ENCODE results near the gene SIAH2. TPM values are rescaled to one million over a fixed set of nuclear protein-coding genes. Genes with fewer than 3 reads are reported as not detected.

Gene SIAH2
- total and polyA plus RNA-seq, 2 of the 8 experiments (the other 6 are each of a cell fraction or from before 2014, with no cell fraction given), result 23.9 to 34.2 TPM

- CTCF ChIA-PET (ENCODE audit: partially characterized antibody), result interaction anchor here (1.2 to 1.4 kb wide), 4 partner anchors 16 to 113 kb away, joined by 3 to 4 read pairs (median 4); no protein-coding TSS in a partner anchor
- TF ChIP-seq RNF2 (IDR thresholded peaks at IDR 0.05; ENCODE audit: borderline replicate concordance, low read depth, low read length, missing control alignments, poor library complexity, severe bottlenecking) (no peak), PHF8 (conservative IDR thresholded peaks at IDR 0.05; ENCODE audit: low read depth, low read length) (no peak), NRF1 (IDR thresholded peaks at IDR 0.05; ENCODE audit: low read depth, low read length) (no peak)
These were observed 47.7 kb upstream of the SIAH2 start for GRCh38 chr3:150810641-150811040.

More at GRCh38 chr3:150810641-150811040, 47.7 kb upstream of the SIAH2 start:
- H2BK5ac ChIP-seq (ENCODE audit: low read depth, low read length), result no peak overlapping the region
- no peak overlapping the region for H3K23ac ChIP-seq (ENCODE audit: insufficient read length)
- no peak overlapping the region for H2BK120ac ChIP-seq (replicated peaks; ENCODE audit: low read depth, low read length)
- H3K4me1 ChIP-seq (replicated peaks in 1 of 4; ENCODE audit: control insufficient read depth in 3 of 4, insufficient read depth in 4 of 4, low read length in 3 of 4), result peaks cover 0 to 10% (median 4%) of the 10 kb centered on the region in 4 experiments; a peak in 2 of 7 replicates
- H2AFZ ChIP-seq (ENCODE audit: low read length), result no peak overlapping the region
- no peaks in the 10 kb centered on the region for H4K20me1 ChIP-seq (replicated peaks in 1 of 2; ENCODE audit: control insufficient read depth in 1 of 2, insufficient read depth in 2 of 2, low read length in 2 of 2)
- H3K9me3 ChIP-seq (ENCODE audit: insufficient read depth in 2 of 2, low read depth in 1 of 2, low read length in 1 of 2), result no peaks in the 10 kb centered on the region
- no peak overlapping the region for H2BK20ac ChIP-seq (ENCODE audit: low read length)
- H3K4me2 ChIP-seq (ENCODE audit: insufficient read depth in 1 of 2, low read depth in 2 of 2, low read length in 2 of 2), result no peak overlapping the region
- no peak overlapping the region for H4K91ac ChIP-seq (replicated peaks; ENCODE audit: insufficient read length, low read length)
- no peak overlapping the region for H3K18ac ChIP-seq (ENCODE audit: extremely low read depth, low read length)
- no peaks in the 10 kb centered on the region for H3K79me1 ChIP-seq (ENCODE audit: low read depth, low read length)
- H2BK12ac ChIP-seq (ENCODE audit: low read depth, low read length), result no peak overlapping the region
- DNase-seq (ENCODE audit: low read depth in 1 of 2, low spot score in 2 of 2) (no peak), FAIRE-seq (no peak)
- no peak overlapping the region for H3K4ac ChIP-seq (replicated peaks; ENCODE audit: insufficient read length, low read depth, low read length)
- H2AK5ac ChIP-seq (ENCODE audit: low read depth, low read length), result no peak overlapping the region
- H3K27me3 ChIP-seq (replicated peaks in 1 of 4; ENCODE audit: control insufficient read depth in 3 of 4, extremely low read depth in 1 of 4, insufficient read depth in 3 of 4, low read length in 3 of 4), result no peaks in the 10 kb centered on the region
- POLR2A ChIA-PET (ENCODE audit: partially characterized antibody), result no interaction called here
- WGBS, 2 experiments (ENCODE audit: extremely low coverage in 1 of 2, insufficient coverage in 1 of 2, insufficient read length in 1 of 2, insufficient replicate concordance in 2 of 2, low coverage in 1 of 2, low lambda C conversion rate in 2 of 2, missing lambda C conversion rate in 1 of 2), result 67% methylated on average over 1 of the region's 1 CpG; no CpG with 5 or more reads in 1 of the 2 experiments
- no peaks in the 10 kb centered on the region for H3K23me2 ChIP-seq (ENCODE audit: low read depth, low read length)
- H3K9ac ChIP-seq (replicated peaks in 1 of 4; ENCODE audit: extremely low read depth in 1 of 4, low read depth in 3 of 4, low read length in 3 of 4), result no peak overlapping the region
- H4K5ac ChIP-seq (ENCODE audit: insufficient read length, low read depth, low read length), result no peak overlapping the region
- no peak overlapping the region for H3K56ac ChIP-seq (replicated peaks; ENCODE audit: insufficient read length, low read depth, low read length)
- no peak overlapping the region for H3K4me3 ChIP-seq (ENCODE audit: extremely low read depth in 1 of 4, insufficient read depth in 2 of 4, low read depth in 3 of 4, low read length in 4 of 4)
- no peak overlapping the region for H4K8ac ChIP-seq (ENCODE audit: extremely low read depth, insufficient read depth, low read length)
- H3K14ac ChIP-seq (ENCODE audit: insufficient read length), result no peak overlapping the region
- no peak overlapping the region for H2BK15ac ChIP-seq (ENCODE audit: low read length)
- H3K36me3 ChIP-seq (ENCODE audit: control insufficient read depth in 2 of 4, insufficient read depth in 4 of 4, low read length in 3 of 4), result no peaks in the 10 kb centered on the region
- no peaks in the 10 kb centered on the region for H3K79me2 ChIP-seq (ENCODE audit: control insufficient read depth in 1 of 2, insufficient read depth in 2 of 2, low read length in 2 of 2)
- no peak overlapping the region for H3K27ac ChIP-seq (ENCODE audit: low read depth, low read length)
